H9 (cell line): ENCODE results near the gene LAMA3. TPM values are rescaled to one million over a fixed set of nuclear protein-coding genes. Genes with fewer than 3 reads are reported as not detected.

ENCODE experiments used
- DNase-seq: peaks from one replicate; pipeline ENCODE4 v3.0.0-alpha.2; 2017
- H2AFZ ChIP-seq: one replicate; pipeline ENCODE4 v1.6.1; 2013; ENCODE audit warnings: mild to moderate bottlenecking, low read length, control low read depth, moderate library complexity
- H2AK5ac ChIP-seq: 2 replicates; pipeline ENCODE4 v1.6.1; 2013; ENCODE audit warnings: low read length, control low read depth, mixed read lengths; ENCODE audit not compliant: insufficient read length
- H2BK120ac ChIP-seq: one replicate; pipeline ENCODE4 v1.6.1; 2013; ENCODE audit warnings: low read depth, mild to moderate bottlenecking, low read length, control low read depth, inconsistent platforms; ENCODE audit not compliant: poor library complexity, severe bottlenecking
- H2BK12ac ChIP-seq: 2 replicates; pipeline ENCODE4 v1.6.1; 2013; ENCODE audit warnings: low read length, control low read depth, mixed read lengths, low read depth; ENCODE audit not compliant: insufficient read length
- H2BK15ac ChIP-seq: 2 replicates; pipeline ENCODE4 v1.6.1; 2013; ENCODE audit warnings: low read depth, low read length, control low read depth
- H2BK20ac ChIP-seq: one replicate; pipeline ENCODE4 v1.6.1; 2013; ENCODE audit warnings: low read depth, mild to moderate bottlenecking, low read length, control low read depth, inconsistent platforms; ENCODE audit not compliant: poor library complexity, severe bottlenecking
- H2BK5ac ChIP-seq: 2 replicates; pipeline ENCODE4 v1.6.1; 2013; ENCODE audit warnings: low read length, control low read depth, mixed read lengths; ENCODE audit not compliant: insufficient read length
- H3K14ac ChIP-seq: 2 replicates; pipeline ENCODE4 v1.6.1; 2013; ENCODE audit warnings: low read length, control low read depth; ENCODE audit not compliant: insufficient read depth
- H3K18ac ChIP-seq: 2 replicates; pipeline ENCODE4 v1.6.1; 2013; ENCODE audit warnings: low read depth, mild to moderate bottlenecking, mixed read lengths, low read length, control low read depth; ENCODE audit not compliant: insufficient read length
- H3K23ac ChIP-seq: 2 replicates; pipeline ENCODE4 v1.6.1; 2013; ENCODE audit warnings: low read length, control low read depth, mixed read lengths, low read depth; ENCODE audit not compliant: insufficient read length
- H3K23me2 ChIP-seq: 2 replicates; pipeline ENCODE4 v1.6.1; 2013; ENCODE audit warnings: low read depth, mild to moderate bottlenecking, mixed read lengths, low read length, control low read depth; ENCODE audit not compliant: insufficient read length, poor library complexity, severe bottlenecking
- H3K27ac ChIP-seq: 2 replicates; pipeline ENCODE4 v1.5.1; 2013; ENCODE audit warnings: low read length, control low read depth, mixed read lengths, low read depth; ENCODE audit not compliant: insufficient read length
- H3K27me3 ChIP-seq: 2 replicates; pipeline ENCODE4 v1.6.1; 2013; ENCODE audit warnings: low read length, control low read depth, inconsistent platforms; ENCODE audit not compliant: insufficient read depth
- H3K4ac ChIP-seq: 2 replicates; pipeline ENCODE4 v1.6.1; 2013; ENCODE audit warnings: low read depth, mild to moderate bottlenecking, control low read depth, inconsistent platforms, low read length, moderate library complexity
- H3K4me1 ChIP-seq: 2 replicates; pipeline ENCODE4 v1.6.1; 2013; ENCODE audit warnings: low read length, control low read depth, inconsistent platforms; ENCODE audit not compliant: insufficient read depth
- H3K4me2 ChIP-seq: 2 replicates; pipeline ENCODE4 v1.6.1; 2013; ENCODE audit warnings: low read length, control low read depth, mixed read lengths; ENCODE audit not compliant: insufficient read length, insufficient read depth
- H3K56ac ChIP-seq: 2 replicates; pipeline ENCODE4 v1.6.1; 2013; ENCODE audit warnings: low read depth, mild to moderate bottlenecking, mixed read lengths, low read length, control low read depth; ENCODE audit not compliant: insufficient read length
- H3K79me1 ChIP-seq: 2 replicates; pipeline ENCODE4 v1.6.1; 2013; ENCODE audit warnings: low read depth, mild to moderate bottlenecking, moderate library complexity, low read length, control low read depth, inconsistent platforms; ENCODE audit not compliant: insufficient read depth, poor library complexity, severe bottlenecking
- H3K79me2 ChIP-seq: 2 replicates; pipeline ENCODE4 v1.6.1; 2013; ENCODE audit warnings: low read length, control low read depth, inconsistent platforms; ENCODE audit not compliant: insufficient read depth
- H3K9ac ChIP-seq: 2 replicates; pipeline ENCODE4 v1.6.1; 2013; ENCODE audit warnings: low read length, control low read depth, mixed read lengths; ENCODE audit not compliant: insufficient read length; ENCODE audit errors: extremely low read depth
- H3K9me3 ChIP-seq: one replicate; pipeline ENCODE4 v1.6.1; 2013; ENCODE audit warnings: low read depth, low read length, inconsistent platforms; ENCODE audit not compliant: control insufficient read depth
- H3T11ph ChIP-seq: one replicate; pipeline ENCODE4 v1.6.1; 2013; ENCODE audit warnings: mild to moderate bottlenecking, low read length, control low read depth, inconsistent platforms
- H4K20me1 ChIP-seq: one replicate; pipeline ENCODE4 v1.6.1; 2013; ENCODE audit not compliant: control insufficient read depth, insufficient read length, insufficient read depth
- H4K5ac ChIP-seq: 2 replicates; pipeline ENCODE4 v1.6.1; 2013; ENCODE audit warnings: low read depth, mild to moderate bottlenecking, mixed read lengths, low read length, control low read depth; ENCODE audit not compliant: insufficient read length
- H4K8ac ChIP-seq: replicated peaks from 2 replicates; pipeline ENCODE4 v1.6.1; 2013; ENCODE audit warnings: low read length, control low read depth, mixed read lengths, low read depth; ENCODE audit not compliant: insufficient read length
- H4K91ac ChIP-seq: 2 replicates; pipeline ENCODE4 v1.6.1; 2013; ENCODE audit warnings: low read depth, mild to moderate bottlenecking, moderate library complexity, mixed read lengths, low read length, control low read depth; ENCODE audit not compliant: insufficient read length
- H3K27ac Mint-ChIP-seq, 3 experiments: 2 replicates in 2 of 3; 3 replicates in 1 of 3; pipeline ENCODE4 v1.8.0; 2020 to 2021; ENCODE audit warnings: mixed read lengths in 3 of 3, mild to moderate bottlenecking in 1 of 3, moderate library complexity in 1 of 3
- H3K27me3 Mint-ChIP-seq: 2 replicates; pipeline ENCODE4 v1.8.0; 2021; ENCODE audit warnings: low read depth, mild to moderate bottlenecking, moderate library complexity, mixed read lengths
- H3K36me3 Mint-ChIP-seq, 3 experiments: 2 replicates in 2 of 3; 3 replicates in 1 of 3; pipeline ENCODE4 v1.8.0; 2020 to 2021; ENCODE audit warnings: low read depth in 3 of 3, mixed read lengths in 3 of 3; ENCODE audit not compliant: insufficient read depth in 1 of 3
- H3K4me1 Mint-ChIP-seq, 2 experiments: 2 replicates each; pipeline ENCODE4 v1.8.0; 2020; ENCODE audit warnings: mixed read lengths in 2 of 2
- H3K4me3 Mint-ChIP-seq, 2 experiments: 2 replicates in 1 of 2; 3 replicates in 1 of 2; pipeline ENCODE4 v1.8.0; 2020 to 2021; ENCODE audit warnings: mild to moderate bottlenecking in 2 of 2, mixed read lengths in 2 of 2, moderate library complexity in 1 of 2
- H3K9me3 Mint-ChIP-seq, 2 experiments: 2 replicates in 1 of 2; 3 replicates in 1 of 2; pipeline ENCODE4 v1.8.0; 2020; ENCODE audit warnings: mild to moderate bottlenecking in 2 of 2, mixed read lengths in 2 of 2, moderate library complexity in 1 of 2
- CTCF ChIP-seq: fragments of 200-600 bp; sonication (generic); conservative IDR thresholded peaks from 3 replicates; pipeline ENCODE4 v1.8.0; 2021; ENCODE audit warnings: antibody characterized with exemption, mild to moderate bottlenecking
- WGBS: extraction: QIAGEN DNeasy Blood & Tissue Kit; methylation state at CpG from one replicate; pipeline ENCODE4 v1.1.7; 2013; ENCODE audit warnings: missing lambda C conversion rate, low lambda C conversion rate, mixed read lengths; ENCODE audit not compliant: insufficient read length; ENCODE audit errors: extremely low coverage; 5-methylcytosine and 5-hydroxymethylcytosine counted together
- total RNA-seq: library from RNA; stranded (reverse); gene quantifications from 2 replicates; pipeline ENCODE4 v1.2.1, GENCODE V29; 2021

LAMA3 gene
- total RNA-seq, 1 experiment from 2014 or later = 0.33 TPM

- WGBS = no CpG with 5 or more reads among the region's 6 CpGs
- H3K79me2 ChIP-seq = no peaks in the 10 kb centered on the region
These were observed 190.8 kb downstream of the LAMA3 start for GRCh38 chr18:23879966-23880565.

More at GRCh38 chr18:23879966-23880565, 190.8 kb downstream of the LAMA3 start:
- Mint-ChIP-seq H3K27me3 (no peaks in the 10 kb centered on the region; the same call in 1 of the 2 replicates), H3K36me3 (no peaks in the 10 kb centered on the region), H3K4me3 (no peak overlapping the region), H3K4me1 (peaks cover 14 to 27% of the 10 kb centered on the region in 2 experiments), H3K27ac (no peak overlapping the region), H3K9me3 (no peaks in the 10 kb centered on the region)
- H3K23ac ChIP-seq = no peak overlapping the region
- H2AK5ac ChIP-seq = no peak overlapping the region
- H3K4me2 ChIP-seq = no peak overlapping the region
- no peak overlapping the region for H2BK20ac ChIP-seq
- H3T11ph ChIP-seq = no peak overlapping the region
- no peak overlapping the region for H3K27ac ChIP-seq
- no peak overlapping the region for H3K56ac ChIP-seq
- H2BK15ac ChIP-seq = no peak overlapping the region
- no peak for TF ChIP-seq CTCF
- H3K23me2 ChIP-seq = no peaks in the 10 kb centered on the region
- H2BK120ac ChIP-seq = no peak overlapping the region
- H4K5ac ChIP-seq = no peak overlapping the region
- H3K14ac ChIP-seq = no peak overlapping the region
- H3K4me1 ChIP-seq = no peaks in the 10 kb centered on the region; the same call in 1 of the 2 replicates
- no peak overlapping the region for H3K9ac ChIP-seq
- H4K8ac ChIP-seq = no peak overlapping the region
- no peak overlapping the region for H3K4ac ChIP-seq
- H3K18ac ChIP-seq = no peak overlapping the region
- DNase-seq = no peak
- no peak overlapping the region for H2AFZ ChIP-seq
- H2BK5ac ChIP-seq = no peak overlapping the region
- H4K20me1 ChIP-seq = no peaks in the 10 kb centered on the region
- H3K27me3 ChIP-seq = no peaks in the 10 kb centered on the region
- no peak overlapping the region for H2BK12ac ChIP-seq
- no peaks in the 10 kb centered on the region for H3K79me1 ChIP-seq
- H3K9me3 ChIP-seq = no peaks in the 10 kb centered on the region
- H4K91ac ChIP-seq = no peak overlapping the region
